PC-3 (cell line): Measurements from ENCODE around the gene JHY. TPM values are rescaled to one million over a fixed set of nuclear protein-coding genes. Genes with fewer than 3 reads are reported as not detected.

Experiments used
- ATAC-seq: fragments of 200-7000 bp; cut with Tn5 transposase; 2 replicates; pipeline ENCODE4 v1.9.1; 2020; ENCODE audit warnings: mild to moderate bottlenecking, moderate library complexity
- BruUV-seq: library from RNA; stranded (reverse); fragments of 400-500 nt; replicated peaks from 2 replicates; lab custom pipeline; 2021; lab: Mats Ljungman, UMichigan
- CTCF ChIA-PET: fragments of 300-600 bp; sonication (Branson Sonifier 250); formaldehyde crosslinking; loops from one replicate; lab custom pipeline; 2022; ENCODE audit warnings: antibody characterized with exemption; lab: Charles Lee
- POLR2A ChIA-PET: fragments of 300-600 bp; sonication (Branson Sonifier 250); formaldehyde crosslinking; loops from one replicate; lab custom pipeline; 2022; ENCODE audit warnings: antibody characterized with exemption; ENCODE audit not compliant: unreplicated experiment; lab: Charles Lee
- DNase-seq: peaks from one replicate; pipeline ENCODE4 v3.0.0-alpha.2; 2015
- H2AFZ ChIP-seq: fragments of 300-600 bp; sonication (generic); 2 replicates; pipeline ENCODE4 v1.6.0; 2016; ENCODE audit warnings: antibody characterized with exemption, low read length
- H3F3A ChIP-seq: fragments of 300-600 bp; sonication (generic); one replicate; pipeline ENCODE4 v1.6.0; 2017; ENCODE audit warnings: antibody characterized with exemption, low read length, control low read depth, mild to moderate bottlenecking; ENCODE audit not compliant: unreplicated experiment
- H3K27ac ChIP-seq: fragments of 300-600 bp; sonication (generic); 2 replicates; pipeline ENCODE4 v1.5.1; 2016; ENCODE audit warnings: mild to moderate bottlenecking, low read length
- H3K27me3 ChIP-seq: fragments of 300-600 bp; sonication (generic); 2 replicates; pipeline ENCODE4 v1.6.1; 2016; ENCODE audit warnings: low read length, mixed read lengths
- H3K36me3 ChIP-seq: fragments of 300-600 bp; sonication (generic); 2 replicates; pipeline ENCODE4 v1.6.1; 2016; ENCODE audit warnings: low read depth, mixed run types, low read length, mixed read lengths
- H3K4me1 ChIP-seq: fragments of 300-600 bp; sonication (generic); 2 replicates; pipeline ENCODE4 v1.5.1; 2016; ENCODE audit warnings: low read length; ENCODE audit not compliant: insufficient read depth
- H3K4me2 ChIP-seq: fragments of 300-600 bp; sonication (generic); 2 replicates; pipeline ENCODE4 v1.6.0; 2016; ENCODE audit warnings: low read length
- H3K4me3 ChIP-seq: fragments of 300-600 bp; sonication (generic); 2 replicates; pipeline ENCODE4 v1.5.1; 2016; ENCODE audit warnings: mild to moderate bottlenecking, low read length, mixed read lengths
- H3K79me2 ChIP-seq: fragments of 300-600 bp; sonication (generic); 2 replicates; pipeline ENCODE4 v1.6.1; 2017; ENCODE audit warnings: low read length, mixed read lengths
- H3K9ac ChIP-seq: fragments of 300-600 bp; sonication (generic); 2 replicates; pipeline ENCODE4 v1.6.0; 2016; ENCODE audit warnings: mild to moderate bottlenecking, low read length
- H3K9me2 ChIP-seq: fragments of 300-600 bp; sonication (generic); replicated peaks from 2 replicates; pipeline ENCODE4 v1.6.1; 2016; ENCODE audit warnings: mixed run types, low read length, mixed read lengths
- H3K9me3 ChIP-seq: fragments of 300-600 bp; sonication (generic); 2 replicates; pipeline ENCODE4 v1.6.1; 2016; ENCODE audit warnings: low read length, mixed read lengths
- H4K20me1 ChIP-seq: fragments of 300-600 bp; sonication (generic); 2 replicates; pipeline ENCODE4 v1.6.1; 2016; ENCODE audit warnings: low read length, mixed read lengths
- EZH2 ChIP-seq: fragments of 300-600 bp; sonication (generic); IDR thresholded peaks from one replicate; pipeline ENCODE4 v1.6.1; 2017; ENCODE audit warnings: antibody characterized with exemption, mild to moderate bottlenecking, low read length; ENCODE audit not compliant: unreplicated experiment
- EZH2phosphoT487 ChIP-seq: fragments of 300-600 bp; sonication (generic); IDR thresholded peaks from 2 replicates; pipeline ENCODE4 v1.6.1; 2018; ENCODE audit warnings: mild to moderate bottlenecking, antibody characterized with exemption, low read length, borderline replicate concordance
- intact Hi-C: fragments of 100-400 bp; cut with micrococcal nuclease; formaldehyde crosslinking; loops from 2 replicates; pipeline ENCODE4 v1.9.0; 2023
- total RNA-seq: library from RNA; depleted of rRNA; stranded (reverse); fragments of >200 nt; gene quantifications from 2 replicates; pipeline ENCODE4 v1.2.3, GENCODE V29; 2014
- TF ChIP-seq, protein P1 (sequence below): fragments of 300-600 bp; sonication (generic); conservative IDR thresholded peaks from 2 replicates; pipeline ENCODE4 v1.5.1; 2017; ENCODE audit warnings: antibody characterized with exemption, low read depth, mild to moderate bottlenecking, low read length

The JHY gene
- total RNA-seq, 1 experiment from 2014 or later, result 4.9 TPM

- Histone ChIP-seq H3K9me2 (no peaks in the 10 kb centered on the region), H3K79me2 (peaks cover 4% of the 10 kb centered on the region; the same call in 1 of the 2 replicates), H3K27me3 (no peaks in the 10 kb centered on the region), H3K9ac (peak overlapping the region; percentile 77), H3K27ac (peak overlapping the region; percentile 65), H3K4me2 (peak overlapping the region; percentile 77), H3K4me1 (peaks cover 16% of the 10 kb centered on the region), H2AFZ (peak overlapping the region; percentile 73), H3K4me3 (peak overlapping the region; percentile 73), H3K36me3 (no peaks in the 10 kb centered on the region), H3F3A (no peaks in the 10 kb centered on the region), H4K20me1 (no peaks in the 10 kb centered on the region), H3K9me3 (no peaks in the 10 kb centered on the region)
- ATAC-seq (no peak), DNase-seq (no peak)
- intact Hi-C loops, result loop anchor here (2.0 kb wide), 1 partner anchor 21 kb away; no protein-coding TSS in a partner anchor
- TF ChIP-seq, protein P1, sequence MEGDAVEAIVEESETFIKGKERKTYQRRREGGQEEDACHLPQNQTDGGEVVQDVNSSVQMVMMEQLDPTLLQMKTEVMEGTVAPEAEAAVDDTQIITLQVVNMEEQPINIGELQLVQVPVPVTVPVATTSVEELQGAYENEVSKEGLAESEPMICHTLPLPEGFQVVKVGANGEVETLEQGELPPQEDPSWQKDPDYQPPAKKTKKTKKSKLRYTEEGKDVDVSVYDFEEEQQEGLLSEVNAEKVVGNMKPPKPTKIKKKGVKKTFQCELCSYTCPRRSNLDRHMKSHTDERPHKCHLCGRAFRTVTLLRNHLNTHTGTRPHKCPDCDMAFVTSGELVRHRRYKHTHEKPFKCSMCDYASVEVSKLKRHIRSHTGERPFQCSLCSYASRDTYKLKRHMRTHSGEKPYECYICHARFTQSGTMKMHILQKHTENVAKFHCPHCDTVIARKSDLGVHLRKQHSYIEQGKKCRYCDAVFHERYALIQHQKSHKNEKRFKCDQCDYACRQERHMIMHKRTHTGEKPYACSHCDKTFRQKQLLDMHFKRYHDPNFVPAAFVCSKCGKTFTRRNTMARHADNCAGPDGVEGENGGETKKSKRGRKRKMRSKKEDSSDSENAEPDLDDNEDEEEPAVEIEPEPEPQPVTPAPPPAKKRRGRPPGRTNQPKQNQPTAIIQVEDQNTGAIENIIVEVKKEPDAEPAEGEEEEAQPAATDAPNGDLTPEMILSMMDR, result no peak
- no peak for TF ChIP-seq EZH2phosphoT487
- TSS peak; percentile 54 for BruUV-seq
- POLR2A ChIA-PET, result interaction anchor here (0.6 to 0.9 kb wide), 6 partner anchors 27 to 740 kb away, joined by 5 to 13 read pairs (median 10); no protein-coding TSS in a partner anchor
- CTCF ChIA-PET, result interaction anchor here (0.6 to 1.1 kb wide), 2 partner anchors 20 to 137 kb away, joined by 3 to 4 read pairs; no protein-coding TSS in a partner anchor
Measured at GRCh38 chr11:122883646-122883979, 1.1 kb downstream of the JHY start.

- no peak overlapping the region for H3K4me2 ChIP-seq
- no peak overlapping the region for H3K9ac ChIP-seq
- POLR2A ChIA-PET, result interaction anchor here (0.6 kb wide), 1 partner anchor 26 kb away, joined by 13 read pairs; no protein-coding TSS in a partner anchor
- no peak overlapping the region for H3K4me3 ChIP-seq
- no peak overlapping the region for H3K27ac ChIP-seq
- no peak for ATAC-seq
- no peaks in the 10 kb centered on the region for H3K9me2 ChIP-seq
- H3K27me3 ChIP-seq, result no peaks in the 10 kb centered on the region
- H4K20me1 ChIP-seq, result no peaks in the 10 kb centered on the region
- no peaks in the 10 kb centered on the region for H3K36me3 ChIP-seq
- CTCF ChIA-PET, result no interaction called here
- no peak overlapping the region for H2AFZ ChIP-seq
- intact Hi-C loops, result no loop called here
- no peak for TF ChIP-seq EZH2phosphoT487
- TF ChIP-seq, protein P1, result no peak
- no peak for TF ChIP-seq EZH2
- peaks cover 9% of the 10 kb centered on the region for H3K4me1 ChIP-seq
- no peaks in the 10 kb centered on the region for H3F3A ChIP-seq
- H3K9me3 ChIP-seq, result no peaks in the 10 kb centered on the region
- peaks cover 4% of the 10 kb centered on the region; the same call in 1 of the 2 replicates for H3K79me2 ChIP-seq
- DNase-seq, result no peak
- BruUV-seq, result no TSS peak
Measured at GRCh38 chr11:122888162-122888561, 5.6 kb downstream of the JHY start.

GRCh38 chr11:122893131-122893530 is 10.6 kb downstream of the JHY start:
- no peaks in the 10 kb centered on the region for H3K9me3 ChIP-seq
- H3K9me2 ChIP-seq, result no peaks in the 10 kb centered on the region
- DNase-seq (no peak), ATAC-seq (no peak)
- no peaks in the 10 kb centered on the region for H3K36me3 ChIP-seq
- no peaks in the 10 kb centered on the region for H4K20me1 ChIP-seq
- POLR2A ChIA-PET, result no interaction called here
- no peaks in the 10 kb centered on the region for H3K27me3 ChIP-seq
- no peak overlapping the region for H2AFZ ChIP-seq
- intact Hi-C loops, result no loop called here
- no peak overlapping the region for H3K4me3 ChIP-seq
- no peak overlapping the region for H3K4me2 ChIP-seq
- H3K27ac ChIP-seq, result no peak overlapping the region
- H3K4me1 ChIP-seq, result peaks cover 10% of the 10 kb centered on the region
- TF ChIP-seq EZH2phosphoT487 (no peak), EZH2 (no peak)
- TF ChIP-seq, protein P1, result no peak
- CTCF ChIA-PET, result interaction anchor here (0.8 kb wide), 1 partner anchor 128 kb away, joined by 4 read pairs; no protein-coding TSS in a partner anchor
- no peaks in the 10 kb centered on the region for H3K79me2 ChIP-seq
- H3F3A ChIP-seq, result no peaks in the 10 kb centered on the region
- no peak overlapping the region for H3K9ac ChIP-seq
- BruUV-seq, result no TSS peak
